Smooth muscle cell (in vitro differentiated cells): ENCODE data around the gene C1orf74. TPM values are rescaled to one million over a fixed set of nuclear protein-coding genes. Genes with fewer than 3 reads are reported as not detected.

ENCODE experiments used
- DNase-seq: peaks from one replicate; lab custom pipeline; 2025; ENCODE audit not compliant: unreplicated experiment; lab: John Stamatoyannopoulos, UW
- H2AFZ ChIP-seq: fragments of 200-600 bp; sonication (generic); 2 replicates; pipeline ENCODE4 v1.6.0; 2016; ENCODE audit warnings: antibody characterized with exemption, low read depth, mild to moderate bottlenecking
- H3F3A ChIP-seq: fragments of 200-600 bp; sonication (generic); 2 replicates; pipeline ENCODE4 v1.6.0; 2017; ENCODE audit warnings: antibody characterized with exemption, low read depth
- H3K27ac ChIP-seq: fragments of 200-600 bp; sonication (generic); 2 replicates; pipeline ENCODE4 v1.5.1; 2016; ENCODE audit warnings: low read depth, mild to moderate bottlenecking
- H3K27me3 ChIP-seq: fragments of 200-600 bp; sonication (generic); 2 replicates; pipeline ENCODE4 v1.6.1; 2016; ENCODE audit warnings: low read depth, mild to moderate bottlenecking
- H3K36me3 ChIP-seq: fragments of 200-600 bp; sonication (generic); 2 replicates; pipeline ENCODE4 v1.5.1; 2016; ENCODE audit warnings: low read depth
- H3K4me1 ChIP-seq: fragments of 200-600 bp; sonication (generic); 2 replicates; pipeline ENCODE4 v1.5.1; 2016; ENCODE audit warnings: low read depth
- H3K4me2 ChIP-seq: fragments of 200-600 bp; sonication (generic); 2 replicates; pipeline ENCODE4 v1.6.0; 2016; ENCODE audit warnings: mild to moderate bottlenecking
- H3K4me3 ChIP-seq: fragments of 200-600 bp; sonication (generic); 2 replicates; pipeline ENCODE4 v1.5.1; 2016; ENCODE audit warnings: mild to moderate bottlenecking
- H3K79me2 ChIP-seq: fragments of 200-600 bp; sonication (generic); 2 replicates; pipeline ENCODE4 v1.6.0; 2016; ENCODE audit warnings: low read depth, mild to moderate bottlenecking
- H3K9ac ChIP-seq: fragments of 200-600 bp; sonication (generic); 2 replicates; pipeline ENCODE4 v1.6.0; 2016; ENCODE audit warnings: low read depth
- H3K9me3 ChIP-seq: fragments of 200-600 bp; sonication (generic); replicated peaks from 2 replicates; pipeline ENCODE4 v1.5.1; 2016; ENCODE audit warnings: low read depth
- H4K20me1 ChIP-seq: fragments of 200-600 bp; sonication (generic); 2 replicates; pipeline ENCODE4 v1.6.0; 2016; ENCODE audit warnings: low read depth
- CTCF ChIP-seq: fragments of 200-600 bp; sonication (generic); IDR thresholded peaks from 2 replicates; pipeline ENCODE4 v1.5.1; 2017; ENCODE audit warnings: borderline replicate concordance, mild to moderate bottlenecking, antibody characterized with exemption; ENCODE audit not compliant: insufficient read depth, poor library complexity, severe bottlenecking
- WGBS: methylation state at CpG from one replicate; pipeline ENCODE4 v1.1.7; 2016; ENCODE audit warnings: low lambda C conversion rate; 5-methylcytosine and 5-hydroxymethylcytosine counted together
- polyA plus RNA-seq: library from polyadenylated mRNA; unstranded; fragments of >200 nt; fragmentation: Nextera tagmentation; extraction: Ambion mirVana; gene quantifications from 2 replicates; pipeline ENCODE4 v1.2.1, GENCODE V29; 2016
- total RNA-seq: library from RNA; depleted of rRNA; stranded (reverse); fragments of >200 nt; gene quantifications from 2 replicates; pipeline ENCODE4 v1.2.3, GENCODE V29; 2014

The C1orf74 gene
- total and polyA plus RNA-seq, 2 experiments from 2014 or later: 1.0 to 5.0 TPM

- no peak overlapping the region for H2AFZ ChIP-seq
- H3K36me3 ChIP-seq: no peaks in the 10 kb centered on the region
- TF ChIP-seq CTCF: no peak
- no peaks in the 10 kb centered on the region for H3K4me1 ChIP-seq
- no peaks in the 10 kb centered on the region for H3F3A ChIP-seq
- no peak overlapping the region for H3K4me2 ChIP-seq
- H3K9me3 ChIP-seq: no peaks in the 10 kb centered on the region
- no peak overlapping the region for H3K9ac ChIP-seq
- peaks cover 6% of the 10 kb centered on the region for H3K27me3 ChIP-seq
- no peak for DNase-seq
- 58% methylated on average over 1 of the region's 1 CpG for WGBS
- no peak overlapping the region for H3K4me3 ChIP-seq
- no peak overlapping the region for H3K27ac ChIP-seq
- no peaks in the 10 kb centered on the region for H4K20me1 ChIP-seq
- no peaks in the 10 kb centered on the region for H3K79me2 ChIP-seq
These were observed 54.9 kb downstream of the C1orf74 start for GRCh38 chr1:209729436-209729835.

Other genes with a start within 250 kb of the C1orf74 start
- 0.13 TPM in 1 of 2 replicates, not detected in the other for gene CAMK1G, start 200.8 kb downstream of the C1orf74 start, total RNA-seq
- gene CAMK1G, start 200.8 kb downstream of the C1orf74 start, polyA plus RNA-seq: not detected in 2 replicates
- 24.0 and 29.2 TPM in 2 replicates for gene LAMB3, start 132.1 kb downstream of the C1orf74 start, total RNA-seq
- gene LAMB3, start 132.1 kb downstream of the C1orf74 start, polyA plus RNA-seq: 17.0 and 67.5 TPM in 2 replicates
- 2.1 and 7.6 TPM in 2 replicates for gene G0S2, start 109.1 kb downstream of the C1orf74 start, total RNA-seq
- 5.7 and 6.7 TPM in 2 replicates for gene G0S2, start 109.1 kb downstream of the C1orf74 start, polyA plus RNA-seq
- not detected in 2 replicates for gene HSD11B1, start 79.7 kb downstream of the C1orf74 start, total RNA-seq
- 0.74 TPM in 1 of 2 replicates, not detected in the other for gene HSD11B1, start 79.7 kb downstream of the C1orf74 start, polyA plus RNA-seq
- gene TRAF3IP3, start 28.5 kb downstream of the C1orf74 start, total RNA-seq: 0.04 TPM in 1 of 2 replicates, not detected in the other
- gene TRAF3IP3, start 28.5 kb downstream of the C1orf74 start, polyA plus RNA-seq: 0.72 TPM in 1 of 2 replicates, not detected in the other
- 52.3 and 59.6 TPM in 2 replicates for gene IRF6, start 21.6 kb upstream of the C1orf74 start, total RNA-seq
- gene IRF6, start 21.6 kb upstream of the C1orf74 start, polyA plus RNA-seq: 18.1 and 57.4 TPM in 2 replicates
- 5.2 and 6.2 TPM in 2 replicates for gene UTP25, start 43.4 kb upstream of the C1orf74 start, total RNA-seq
- gene UTP25, start 43.4 kb upstream of the C1orf74 start, polyA plus RNA-seq: 2.3 and 2.9 TPM in 2 replicates
- gene SYT14, start 153.7 kb upstream of the C1orf74 start, total RNA-seq: 0.81 TPM in 1 of 2 replicates, not detected in the other
- gene SYT14, start 153.7 kb upstream of the C1orf74 start, polyA plus RNA-seq: not detected in 2 replicates